ENCODE data around the gene UBFD1.
"Not testable (repeated sequence)": the region's sequence is repeated elsewhere in the genome, so short reads cannot be mapped to it uniquely, and the experiment has no call there.

UBFD1 gene

GRCh38 chr16:23556881-23557778, at the start of gene UBFD1, which contains the start of gene EARS2:
TSS of gene UBFD1 (plus strand) at chr16:23557727. CDS start at chr16:23557743, 16 bp downstream.
TSS of gene EARS2 (minus strand) at chr16:23557350. CDS start at chr16:23557343, 7 bp downstream.
- peak; percentile 86 to 90 for DNase-seq (ENCODE audit: extremely low read depth in 1 of 2, low read depth in 1 of 2)

GRCh38 chr16:23508589-23509440, 48.7 kb upstream of the UBFD1 start:
- no peak for DNase-seq (ENCODE audit: extremely low read depth in 1 of 2, low read depth in 1 of 2)

- no peak for DNase-seq (ENCODE audit: extremely low read depth in 1 of 2, low read depth in 1 of 2)
Measured at GRCh38 chr16:23509441-23509754, 48.1 kb upstream of the UBFD1 start.

DNA sequence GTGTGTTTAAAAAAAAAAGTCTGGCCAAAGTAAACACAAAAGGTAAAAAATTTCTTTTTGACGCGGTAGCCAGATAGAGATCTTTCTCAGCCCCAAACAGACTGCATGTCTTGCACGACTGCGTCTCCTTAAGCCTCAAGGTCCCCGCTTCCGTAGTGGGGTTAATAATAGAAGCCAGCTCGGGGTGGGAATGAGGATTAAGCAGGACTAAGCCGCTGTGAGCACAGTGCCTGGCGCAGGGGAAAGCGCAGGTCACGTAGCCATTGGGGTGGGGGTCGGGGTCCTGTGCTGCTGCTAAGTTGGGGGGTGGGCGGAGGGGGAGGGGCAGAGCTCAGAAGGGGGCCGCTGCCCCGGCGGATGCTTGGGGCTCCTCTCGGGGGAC, 47.8 kb upstream of the UBFD1 start:
- DNase-seq (ENCODE audit: extremely low read depth in 1 of 2, low read depth in 1 of 2): no peak

DNA sequence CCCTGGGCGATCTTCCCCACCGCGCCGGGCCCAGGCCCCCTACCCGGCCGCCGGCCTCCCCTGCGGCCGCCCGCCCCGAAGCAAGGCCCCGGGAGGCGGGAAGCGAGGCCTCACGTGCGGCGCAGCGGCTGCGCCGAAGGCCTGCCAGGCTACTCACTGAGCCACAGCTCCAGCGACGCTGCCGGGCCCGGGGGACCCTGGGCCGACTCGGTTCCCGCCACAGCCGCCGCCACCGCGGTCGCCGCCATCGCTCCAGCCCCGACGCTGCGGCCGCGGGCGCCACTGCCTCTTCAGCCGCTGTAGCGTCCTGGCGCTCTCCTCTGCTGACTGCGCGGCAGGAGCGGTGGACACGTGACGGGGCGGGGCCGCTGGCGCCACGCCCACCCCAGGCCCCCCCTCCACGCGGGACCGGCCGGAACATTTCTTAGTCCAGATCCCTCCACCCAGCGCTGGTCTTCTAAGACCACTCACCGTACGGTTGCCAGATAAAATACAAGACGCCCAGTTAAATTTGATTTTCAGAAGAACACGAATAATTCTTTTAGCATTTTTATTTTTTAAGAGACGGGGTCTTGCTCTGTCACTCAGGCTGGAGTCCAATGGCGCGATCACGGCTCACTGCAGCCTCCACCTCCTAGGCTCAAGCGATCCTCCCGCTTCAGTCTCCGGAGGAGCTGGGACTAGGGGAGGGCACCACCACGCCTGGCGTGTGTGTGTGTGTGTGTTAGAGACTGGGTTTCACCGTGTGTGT, 47.2 kb upstream of the UBFD1 start, which contains the start of gene GGA2:
TSS of gene GGA2 (minus strand) at position 331 of the 751 bp plus-strand sequence. CDS start at position 248, 83 bp downstream.
- DNase-seq (ENCODE audit: extremely low read depth in 1 of 2, low read depth in 1 of 2): peak in 1 of 2 donors; percentile 72

- DNase-seq (ENCODE audit: extremely low read depth in 1 of 2, low read depth in 1 of 2): not testable (repeated sequence)
Measured at GRCh38 chr16:23510915-23511270, 46.6 kb upstream of the UBFD1 start.

GRCh38 chr16:23511731-23512130, 45.8 kb upstream of the UBFD1 start:
- DNase-seq (ENCODE audit: extremely low read depth in 1 of 2, low read depth in 1 of 2): no peak

DNA sequence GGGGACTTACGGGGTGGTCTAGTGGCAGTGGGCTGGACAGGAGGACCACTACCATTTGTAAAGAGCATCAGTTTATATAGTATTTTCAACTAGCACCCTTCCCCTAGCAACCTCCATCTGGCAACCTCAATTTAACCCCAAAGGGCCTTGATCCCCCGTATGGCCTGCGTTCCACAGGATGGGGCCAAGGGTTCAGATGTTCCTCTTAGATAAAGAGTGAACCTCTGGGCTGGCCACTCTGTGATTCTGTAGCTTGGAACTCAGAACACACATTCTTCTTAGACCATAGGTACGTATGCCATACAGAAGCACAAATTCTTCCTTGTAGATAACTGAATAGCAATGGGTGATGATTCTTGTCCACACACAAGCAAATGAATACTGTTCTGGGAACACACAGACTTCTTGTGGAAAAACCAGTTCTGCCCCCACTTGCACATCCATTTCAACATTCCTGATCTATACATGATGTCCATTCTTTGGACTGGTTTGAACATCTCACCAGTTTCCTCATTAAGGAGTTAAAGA, 45.3 kb upstream of the UBFD1 start:
- DNase-seq (ENCODE audit: extremely low read depth in 1 of 2, low read depth in 1 of 2): no peak

DNA sequence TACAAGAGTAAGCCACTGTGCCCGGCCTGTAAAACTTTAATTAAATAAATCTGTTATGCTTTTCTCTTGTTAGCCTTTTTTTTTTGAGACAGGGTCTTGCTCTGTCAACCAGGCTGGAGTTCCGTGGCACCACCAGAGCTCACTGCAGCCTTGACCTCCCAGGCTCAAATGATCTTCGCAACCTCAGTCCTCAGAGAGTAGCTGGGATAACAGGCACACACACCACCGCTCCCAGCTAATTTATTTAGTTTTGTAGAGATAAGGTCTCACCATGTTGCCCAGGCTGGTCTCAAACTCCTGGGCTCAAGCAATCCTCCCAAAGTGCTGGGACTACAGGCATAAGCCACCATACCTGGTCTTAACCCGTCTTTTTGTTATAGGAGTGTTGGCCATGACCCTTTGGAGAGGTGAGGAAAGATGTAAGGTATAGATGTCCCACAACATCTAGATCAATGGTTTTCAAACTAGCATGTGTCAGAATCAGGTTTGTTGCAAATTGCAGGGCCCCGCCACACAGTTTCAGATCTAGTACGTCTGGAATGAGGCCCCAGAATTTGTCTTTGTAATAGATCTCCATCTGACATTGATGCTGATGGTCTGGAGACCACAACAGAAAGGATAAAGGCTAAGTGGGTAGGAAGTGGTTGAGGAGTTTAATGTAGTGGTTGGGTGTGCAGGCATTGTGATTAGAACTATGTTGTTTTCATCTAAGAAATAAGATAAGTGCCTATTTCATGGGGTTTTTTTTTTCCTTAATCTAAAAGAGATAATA, 43.0 kb upstream of the UBFD1 start:
- no peak for DNase-seq (ENCODE audit: extremely low read depth in 1 of 2, low read depth in 1 of 2)

- DNase-seq (ENCODE audit: extremely low read depth in 1 of 2, low read depth in 1 of 2): no peak
Measured at GRCh38 chr16:23515881-23516280, 41.6 kb upstream of the UBFD1 start.

DNA sequence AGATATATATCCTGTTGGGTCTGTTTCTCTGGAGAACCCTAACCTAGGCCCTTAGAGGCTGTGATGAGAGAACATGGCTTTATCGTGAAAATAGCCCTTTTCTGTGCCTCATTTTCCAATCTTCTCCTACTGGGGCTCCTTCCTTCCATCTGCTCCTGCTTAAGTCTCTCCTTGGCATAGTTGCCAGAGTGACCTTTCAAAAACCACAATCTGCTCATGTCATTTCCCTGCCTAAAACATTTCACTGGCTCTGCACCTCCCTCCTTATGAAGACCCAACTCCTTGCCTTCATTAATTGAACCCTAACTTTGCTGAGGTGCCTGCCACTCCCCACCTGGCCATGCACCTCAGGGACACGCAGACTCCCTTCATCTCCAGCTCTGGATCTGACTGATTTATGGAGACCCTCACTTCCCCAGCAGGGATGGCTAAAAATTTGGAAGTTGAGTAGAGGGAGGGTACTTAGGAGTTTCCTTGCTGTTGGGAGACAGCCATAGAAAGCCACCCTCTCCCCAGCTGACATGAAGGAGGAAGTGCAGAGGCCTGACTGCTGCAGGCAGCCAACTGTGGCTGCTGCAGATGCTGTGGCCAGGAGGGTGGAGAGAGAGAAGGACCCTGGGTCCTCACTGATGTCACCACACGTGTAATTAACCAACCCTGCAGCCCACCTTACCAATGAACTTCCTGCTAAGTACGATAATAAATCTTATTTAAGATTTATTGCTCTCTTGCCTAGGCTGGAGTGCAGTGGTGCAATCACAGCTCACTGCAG, 41.0 kb upstream of the UBFD1 start:
- no peak for DNase-seq (ENCODE audit: extremely low read depth in 1 of 2, low read depth in 1 of 2)

GRCh38 chr16:23518435-23518891, 39.1 kb upstream of the UBFD1 start:
- DNase-seq (ENCODE audit: extremely low read depth in 1 of 2, low read depth in 1 of 2): no peak

DNA sequence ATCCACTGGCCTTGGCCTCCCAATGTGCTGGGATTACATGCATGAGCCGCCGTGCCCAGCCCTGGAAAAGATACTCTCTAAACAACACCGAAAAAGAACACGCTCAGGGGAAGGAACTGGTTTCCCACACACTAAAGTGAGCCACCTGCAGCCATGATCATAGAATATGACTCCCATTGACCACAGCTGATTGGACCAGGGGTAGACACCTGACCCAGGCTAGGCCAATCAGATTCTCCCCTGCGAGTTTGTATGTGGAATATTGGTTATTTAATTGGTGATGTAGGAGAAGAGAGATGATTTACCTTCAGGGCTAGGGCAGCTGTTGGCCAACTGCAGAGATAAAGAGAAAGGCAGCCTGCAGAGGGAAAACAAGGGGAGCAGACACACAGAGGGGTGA, 38.2 kb upstream of the UBFD1 start:
- no peak for DNase-seq (ENCODE audit: extremely low read depth in 1 of 2, low read depth in 1 of 2)

- no peak for DNase-seq (ENCODE audit: extremely low read depth in 1 of 2, low read depth in 1 of 2)
Measured at GRCh38 chr16:23520500-23520899, 37.0 kb upstream of the UBFD1 start.

GRCh38 chr16:23521037-23521743, 36.3 kb upstream of the UBFD1 start:
- DNase-seq (ENCODE audit: extremely low read depth in 1 of 2, low read depth in 1 of 2): no peak

- no peak for DNase-seq (ENCODE audit: extremely low read depth in 1 of 2, low read depth in 1 of 2)
Measured at GRCh38 chr16:23521965-23522364, 35.6 kb upstream of the UBFD1 start.

DNA sequence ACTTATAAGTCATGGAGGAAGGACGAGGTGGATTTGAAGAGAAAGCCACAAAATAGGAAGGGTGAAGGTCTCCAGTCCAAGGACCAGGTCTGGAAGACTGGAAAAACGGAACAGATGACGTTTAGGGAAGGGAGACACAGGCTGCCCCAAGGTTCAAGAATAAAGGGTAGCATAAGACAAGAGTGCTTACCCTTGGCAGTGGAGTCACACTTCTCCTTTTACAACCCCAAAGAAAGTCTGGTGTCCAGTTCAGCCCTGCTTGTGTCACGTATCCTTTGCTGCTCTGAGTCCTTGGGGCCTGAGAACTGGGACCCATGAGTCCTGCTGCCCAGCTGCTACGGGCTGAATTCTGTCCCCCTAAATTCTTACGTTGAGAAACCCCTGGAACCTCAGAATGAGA, 34.2 kb upstream of the UBFD1 start:
- DNase-seq (ENCODE audit: extremely low read depth in 1 of 2, low read depth in 1 of 2): no peak

DNA sequence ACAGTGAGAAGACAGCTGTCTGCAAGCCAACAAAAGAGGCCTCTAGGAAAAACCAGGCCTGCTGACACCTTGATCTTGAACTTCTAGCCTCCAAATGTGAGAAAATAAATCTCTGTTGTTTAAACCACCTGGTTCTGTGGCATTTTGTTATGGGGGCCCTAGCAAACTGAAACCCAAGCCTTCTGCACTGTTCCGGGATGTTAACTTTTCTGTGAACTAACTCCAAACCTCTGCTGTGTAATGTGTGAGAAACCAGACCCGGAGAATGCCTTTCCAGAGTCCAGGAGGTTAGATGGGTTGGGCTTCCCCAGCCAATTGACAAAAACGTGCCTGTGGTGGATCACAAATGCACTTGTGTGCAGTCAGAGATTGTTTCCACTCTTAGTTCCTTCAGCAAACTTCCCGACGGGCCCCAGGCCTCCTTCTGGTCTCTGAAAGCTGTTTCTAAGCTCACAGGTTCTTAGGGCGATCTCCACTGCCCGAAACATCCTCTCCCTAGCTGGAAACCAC, 33.6 kb upstream of the UBFD1 start:
- no peak for DNase-seq (ENCODE audit: extremely low read depth in 1 of 2, low read depth in 1 of 2)
